ENCODE data around the gene KIF19.

- no peak for TF ChIP-seq ETV6 (conservative IDR thresholded peaks at IDR 0.05 in 1 of 2, IDR thresholded peaks at IDR 0.05 in 1 of 2; ENCODE audit: borderline replicate concordance in 1 of 2, low read depth in 1 of 2)
- TF ChIP-seq SPI1 (IDR thresholded peaks at IDR 0.05; ENCODE audit: borderline replicate concordance, insufficient read depth, low read depth, low read length): no peak
- TF ChIP-seq, protein P1, sequence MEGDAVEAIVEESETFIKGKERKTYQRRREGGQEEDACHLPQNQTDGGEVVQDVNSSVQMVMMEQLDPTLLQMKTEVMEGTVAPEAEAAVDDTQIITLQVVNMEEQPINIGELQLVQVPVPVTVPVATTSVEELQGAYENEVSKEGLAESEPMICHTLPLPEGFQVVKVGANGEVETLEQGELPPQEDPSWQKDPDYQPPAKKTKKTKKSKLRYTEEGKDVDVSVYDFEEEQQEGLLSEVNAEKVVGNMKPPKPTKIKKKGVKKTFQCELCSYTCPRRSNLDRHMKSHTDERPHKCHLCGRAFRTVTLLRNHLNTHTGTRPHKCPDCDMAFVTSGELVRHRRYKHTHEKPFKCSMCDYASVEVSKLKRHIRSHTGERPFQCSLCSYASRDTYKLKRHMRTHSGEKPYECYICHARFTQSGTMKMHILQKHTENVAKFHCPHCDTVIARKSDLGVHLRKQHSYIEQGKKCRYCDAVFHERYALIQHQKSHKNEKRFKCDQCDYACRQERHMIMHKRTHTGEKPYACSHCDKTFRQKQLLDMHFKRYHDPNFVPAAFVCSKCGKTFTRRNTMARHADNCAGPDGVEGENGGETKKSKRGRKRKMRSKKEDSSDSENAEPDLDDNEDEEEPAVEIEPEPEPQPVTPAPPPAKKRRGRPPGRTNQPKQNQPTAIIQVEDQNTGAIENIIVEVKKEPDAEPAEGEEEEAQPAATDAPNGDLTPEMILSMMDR (IDR thresholded peaks at IDR 0.05 in 2 of 3, conservative IDR thresholded peaks at IDR 0.05 in 1 of 3; ENCODE audit: control insufficient read depth in 2 of 3, extremely low read depth in 1 of 3, insufficient read depth in 1 of 3, low read depth in 3 of 3, low read length in 3 of 3): no peak
Observed at GRCh38 chr17:74367206-74367605, 41.2 kb downstream of the KIF19 start, which contains the start of gene GPR142.
